OCI-LY7 (cell line): Measurements from ENCODE around the gene ZNF628.

Experiments used
- CTCF ChIP-seq: fragments of 200-600 bp; sonication (generic); conservative IDR thresholded peaks from 2 replicates; pipeline ENCODE4 v1.5.1; 2014; ENCODE audit warnings: mild to moderate bottlenecking, antibody characterized with exemption, low read length, moderate library complexity, mixed read lengths
- EZH2phosphoT487 ChIP-seq: fragments of 200-600 bp; sonication (generic); IDR thresholded peaks from 2 replicates; pipeline ENCODE4 v1.6.1; 2018; ENCODE audit warnings: low read depth, borderline replicate concordance, mild to moderate bottlenecking, mixed run types, antibody characterized with exemption, low read length, moderate library complexity, mixed read lengths

- no peak for TF ChIP-seq CTCF
- no peak for TF ChIP-seq EZH2phosphoT487
These were observed 51.0 kb downstream of the ZNF628 start for GRCh38 chr19:55527197-55528029.
